K562 (cell line): ENCODE measurements around the gene GPX6. TPM values are rescaled to one million over a fixed set of nuclear protein-coding genes. Genes with fewer than 3 reads are reported as not detected.

ENCODE experiments used
- ATF7 ChIP-seq: fragments of 450-650 bp; IDR thresholded peaks from 2 replicates; pipeline ENCODE4 v1.7.1; 2014; ENCODE audit warnings: mild to moderate bottlenecking, moderate library complexity
- C11orf30 ChIP-seq: fragments of 450-650 bp; IDR thresholded peaks from 2 replicates; pipeline ENCODE4 v1.6.1; 2016; ENCODE audit warnings: low read depth, mild to moderate bottlenecking
- CBX2 ChIP-seq: fragments of 200-600 bp; sonication (generic); IDR thresholded peaks from one replicate; pipeline ENCODE4 v1.6.1; 2012; ENCODE audit warnings: mild to moderate bottlenecking, low read length, inconsistent platforms; ENCODE audit not compliant: insufficient read depth, poor library complexity, severe bottlenecking
- CC2D1A ChIP-seq: fragments of 450-650 bp; IDR thresholded peaks from 2 replicates; pipeline ENCODE4 v1.6.1; 2017; ENCODE audit warnings: mild to moderate bottlenecking
- ELF1 ChIP-seq: fragments of 200-800 bp; sonication (Bioruptor generic); IDR thresholded peaks from 2 replicates; pipeline ENCODE4 v1.6.1; 2016; ENCODE audit warnings: missing genetic modification characterization, missing compliant biosample characterization
- EP300 ChIP-seq: IDR thresholded peaks from 2 replicates; pipeline ENCODE4 v1.6.1; 2012; ENCODE audit warnings: low read length, improper control_type of control experiment
- ETV6 ChIP-seq, 3 experiments: fragments of 150-350 bp in 1 of 3; sonication (generic) in 1 of 3; formaldehyde crosslinking in 1 of 3; IDR thresholded peaks; 2 replicates each; pipeline versions ENCODE4 v1.6.1 to v1.8.0; 2014 to 2022; ENCODE audit warnings: borderline replicate concordance in 2 of 3, low read depth in 2 of 3, antibody characterized with exemption in 1 of 3, low read length in 1 of 3, mild to moderate bottlenecking in 1 of 3, missing genetic modification reagents in 1 of 3
- HDAC2 ChIP-seq: fragments of 450-650 bp; IDR thresholded peaks from 2 replicates; pipeline ENCODE4 v1.6.1; 2016; ENCODE audit warnings: mild to moderate bottlenecking
- HMG20A ChIP-seq: fragments of 450-650 bp; formaldehyde crosslinking; conservative IDR thresholded peaks from 2 replicates; pipeline ENCODE4 v1.4.0; 2020; ENCODE audit warnings: mild to moderate bottlenecking, mixed read lengths
- KLF16 ChIP-seq: IDR thresholded peaks from 2 replicates; pipeline ENCODE4 v1.6.1; 2016; ENCODE audit warnings: antibody characterized with exemption
- PML ChIP-seq: IDR thresholded peaks from 2 replicates; pipeline ENCODE4 v1.6.1; 2012; ENCODE audit warnings: low read length, inconsistent platforms
- PRMT5 ChIP-seq: sonication (generic); formaldehyde crosslinking; IDR thresholded peaks from 2 replicates; pipeline ENCODE4 v1.5.0; 2020; ENCODE audit warnings: missing genetic modification reagents
- RNF2 ChIP-seq: sonication (generic); IDR thresholded peaks from 2 replicates; pipeline ENCODE4 v1.6.1; 2016
- SPI1 ChIP-seq: IDR thresholded peaks from 2 replicates; pipeline ENCODE4 v1.6.1; 2011; ENCODE audit warnings: low read depth, low read length, control low read depth, borderline replicate concordance
- SRSF1 ChIP-seq: fragments of 200-400 bp; formaldehyde crosslinking; IDR thresholded peaks from 2 replicates; pipeline ENCODE4 v1.6.1; 2017; ENCODE audit warnings: mild to moderate bottlenecking, low read depth, low read length, moderate library complexity
- ZNF217 ChIP-seq: sonication (generic); formaldehyde crosslinking; IDR thresholded peaks from 2 replicates; pipeline ENCODE4 v1.8.0; 2022; ENCODE audit warnings: mild to moderate bottlenecking, missing genetic modification reagents
- ZNF766 ChIP-seq: fragments of 200-800 bp; sonication (Bioruptor generic); conservative IDR thresholded peaks from 2 replicates; pipeline ENCODE4 v1.6.1; 2016; ENCODE audit warnings: missing genetic modification characterization, missing compliant biosample characterization
- polyA plus RNA-seq, 8 experiments: library from polyadenylated mRNA; depleted of rRNA in 4 of 8; stranded (reverse) in 5 of 8; unstranded in 3 of 8; fragments of >200 nt; fragmentation: Nextera tagmentation in 2 of 8; fragmentation: Illumina TruSeq in 1 of 8; extraction: Ambion mirVana in 2 of 8; extraction: Trizol in 1 of 8; gene quantifications; 2 replicates each; pipeline versions ENCODE4 v1.2.1 to v1.2.3, GENCODE V29; 2011 to 2014; ENCODE audit warnings: inconsistent platforms in 1 of 8, missing spikeins in 1 of 8
- total RNA-seq, 7 experiments: library from RNA; depleted of rRNA in 6 of 7; stranded (reverse); fragments of >200 nt in 6 of 7; fragmentation: Illumina TruSeq in 2 of 7; extraction: Trizol in 2 of 7; gene quantifications; 2 replicates each; pipeline versions ENCODE4 v1.2.1 to v1.2.3, GENCODE V29; 2011 to 2021; ENCODE audit warnings: low replicate concordance in 1 of 7
- TF ChIP-seq, protein P1 (sequence below): sonication (generic); formaldehyde crosslinking; IDR thresholded peaks from 2 replicates; pipeline ENCODE4 v1.8.1; 2023; ENCODE audit warnings: mild to moderate bottlenecking, missing genetic modification reagents
- TF ChIP-seq, protein P2 (sequence below): fragments of 450-650 bp; formaldehyde crosslinking; IDR thresholded peaks from 2 replicates; pipeline ENCODE4 v1.4.0; 2020; ENCODE audit warnings: mild to moderate bottlenecking, moderate library complexity
- TF ChIP-seq, protein P3 (sequence below): fragments of 250-450 bp; sonication (Bioruptor Pico); IDR thresholded peaks from 2 replicates; pipeline ENCODE4 v1.4.0; 2020

The GPX6 gene
- total and polyA plus RNA-seq, 9 of the 15 experiments (the other 6 are each of a cell fraction or from before 2014, with no cell fraction given), result not detected

DNA sequence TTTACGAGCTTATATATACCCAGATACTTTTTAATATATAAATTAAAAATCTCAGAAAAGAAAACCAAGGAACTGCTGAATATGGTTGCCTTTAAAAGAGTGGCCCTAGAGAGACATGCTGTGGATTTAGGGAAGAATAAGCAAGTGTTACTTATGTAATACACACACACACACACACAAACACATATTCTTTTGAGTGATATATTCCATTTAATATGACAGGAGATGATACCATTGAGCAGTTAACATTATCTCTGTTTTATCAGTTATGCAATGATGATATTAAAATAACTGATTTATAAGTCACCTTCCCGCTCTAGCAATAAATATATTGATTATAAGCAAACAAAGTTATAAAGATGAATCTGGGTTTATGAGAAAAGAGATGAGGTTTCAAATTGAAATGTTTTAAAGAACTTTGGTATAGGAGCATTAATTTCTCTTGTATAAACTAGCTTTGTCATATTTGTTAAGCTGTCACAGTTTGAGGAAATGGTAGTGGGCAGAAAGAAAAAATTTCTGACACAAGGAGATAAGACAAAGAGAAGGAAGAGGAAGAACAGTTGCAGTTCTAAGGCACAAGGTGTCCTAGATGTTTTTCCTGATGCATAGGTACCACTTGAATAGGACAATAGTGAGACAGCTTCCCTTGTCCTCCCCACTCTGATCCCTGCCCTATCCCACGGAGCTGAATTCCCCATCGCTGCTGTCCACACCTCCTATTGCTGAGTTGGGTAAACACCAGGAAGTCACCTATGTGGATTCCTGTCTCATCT, 36.5 kb upstream of the GPX6 start (continued):
- TF ChIP-seq, protein P1, sequence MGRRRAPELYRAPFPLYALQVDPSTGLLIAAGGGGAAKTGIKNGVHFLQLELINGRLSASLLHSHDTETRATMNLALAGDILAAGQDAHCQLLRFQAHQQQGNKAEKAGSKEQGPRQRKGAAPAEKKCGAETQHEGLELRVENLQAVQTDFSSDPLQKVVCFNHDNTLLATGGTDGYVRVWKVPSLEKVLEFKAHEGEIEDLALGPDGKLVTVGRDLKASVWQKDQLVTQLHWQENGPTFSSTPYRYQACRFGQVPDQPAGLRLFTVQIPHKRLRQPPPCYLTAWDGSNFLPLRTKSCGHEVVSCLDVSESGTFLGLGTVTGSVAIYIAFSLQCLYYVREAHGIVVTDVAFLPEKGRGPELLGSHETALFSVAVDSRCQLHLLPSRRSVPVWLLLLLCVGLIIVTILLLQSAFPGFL, result peak; percentile 82; the same call in 1 of the 2 replicates
- TF ChIP-seq C11orf30, result 0 out of 2 replicates have a peak, but pooled peaks have one; percentile 25
- no peak for TF ChIP-seq CC2D1A
- no peak for TF ChIP-seq RNF2
- TF ChIP-seq ETV6 (IDR thresholded peaks at IDR 0.05; ENCODE audit: borderline replicate concordance in 1 of 2, low read depth in 2 of 2, low read length in 1 of 2), result peak in 1 of 2 experiments; percentile 61; a peak in 1 of 4 replicates
- no peak for TF ChIP-seq ETV6 (CRISPR knock-in tag; IDR thresholded peaks at IDR 0.05; ENCODE audit: borderline replicate concordance)
- no peak for TF ChIP-seq SRSF1
- TF ChIP-seq PML, result peak; percentile 43; the same call in 1 of the 2 replicates
- TF ChIP-seq ZNF217 (CRISPR knock-in tag), result no peak
- TF ChIP-seq, protein P2, sequence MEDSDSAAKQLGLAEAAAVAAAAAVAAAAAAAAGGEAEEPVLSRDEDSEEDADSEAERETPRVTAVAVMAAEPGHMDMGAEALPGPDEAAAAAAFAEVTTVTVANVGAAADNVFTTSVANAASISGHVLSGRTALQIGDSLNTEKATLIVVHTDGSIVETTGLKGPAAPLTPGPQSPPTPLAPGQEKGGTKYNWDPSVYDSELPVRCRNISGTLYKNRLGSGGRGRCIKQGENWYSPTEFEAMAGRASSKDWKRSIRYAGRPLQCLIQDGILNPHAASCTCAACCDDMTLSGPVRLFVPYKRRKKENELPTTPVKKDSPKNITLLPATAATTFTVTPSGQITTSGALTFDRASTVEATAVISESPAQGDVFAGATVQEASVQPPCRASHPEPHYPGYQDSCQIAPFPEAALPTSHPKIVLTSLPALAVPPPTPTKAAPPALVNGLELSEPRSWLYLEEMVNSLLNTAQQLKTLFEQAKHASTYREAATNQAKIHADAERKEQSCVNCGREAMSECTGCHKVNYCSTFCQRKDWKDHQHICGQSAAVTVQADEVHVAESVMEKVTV (CRISPR knock-in tag), result peak; percentile 39
- TF ChIP-seq ELF1 (tag), result peak; percentile 67
- peak; percentile 67; the same call in 1 of the 2 replicates for TF ChIP-seq EP300
- TF ChIP-seq PRMT5 (CRISPR knock-in tag), result no peak
- TF ChIP-seq KLF16, result 0 out of 2 replicates have a peak, but pooled peaks have one; percentile 22
- TF ChIP-seq HMG20A (CRISPR knock-in tag), result 0 out of 2 replicates have a peak, but pooled peaks have one; percentile 64
- TF ChIP-seq, protein P3, sequence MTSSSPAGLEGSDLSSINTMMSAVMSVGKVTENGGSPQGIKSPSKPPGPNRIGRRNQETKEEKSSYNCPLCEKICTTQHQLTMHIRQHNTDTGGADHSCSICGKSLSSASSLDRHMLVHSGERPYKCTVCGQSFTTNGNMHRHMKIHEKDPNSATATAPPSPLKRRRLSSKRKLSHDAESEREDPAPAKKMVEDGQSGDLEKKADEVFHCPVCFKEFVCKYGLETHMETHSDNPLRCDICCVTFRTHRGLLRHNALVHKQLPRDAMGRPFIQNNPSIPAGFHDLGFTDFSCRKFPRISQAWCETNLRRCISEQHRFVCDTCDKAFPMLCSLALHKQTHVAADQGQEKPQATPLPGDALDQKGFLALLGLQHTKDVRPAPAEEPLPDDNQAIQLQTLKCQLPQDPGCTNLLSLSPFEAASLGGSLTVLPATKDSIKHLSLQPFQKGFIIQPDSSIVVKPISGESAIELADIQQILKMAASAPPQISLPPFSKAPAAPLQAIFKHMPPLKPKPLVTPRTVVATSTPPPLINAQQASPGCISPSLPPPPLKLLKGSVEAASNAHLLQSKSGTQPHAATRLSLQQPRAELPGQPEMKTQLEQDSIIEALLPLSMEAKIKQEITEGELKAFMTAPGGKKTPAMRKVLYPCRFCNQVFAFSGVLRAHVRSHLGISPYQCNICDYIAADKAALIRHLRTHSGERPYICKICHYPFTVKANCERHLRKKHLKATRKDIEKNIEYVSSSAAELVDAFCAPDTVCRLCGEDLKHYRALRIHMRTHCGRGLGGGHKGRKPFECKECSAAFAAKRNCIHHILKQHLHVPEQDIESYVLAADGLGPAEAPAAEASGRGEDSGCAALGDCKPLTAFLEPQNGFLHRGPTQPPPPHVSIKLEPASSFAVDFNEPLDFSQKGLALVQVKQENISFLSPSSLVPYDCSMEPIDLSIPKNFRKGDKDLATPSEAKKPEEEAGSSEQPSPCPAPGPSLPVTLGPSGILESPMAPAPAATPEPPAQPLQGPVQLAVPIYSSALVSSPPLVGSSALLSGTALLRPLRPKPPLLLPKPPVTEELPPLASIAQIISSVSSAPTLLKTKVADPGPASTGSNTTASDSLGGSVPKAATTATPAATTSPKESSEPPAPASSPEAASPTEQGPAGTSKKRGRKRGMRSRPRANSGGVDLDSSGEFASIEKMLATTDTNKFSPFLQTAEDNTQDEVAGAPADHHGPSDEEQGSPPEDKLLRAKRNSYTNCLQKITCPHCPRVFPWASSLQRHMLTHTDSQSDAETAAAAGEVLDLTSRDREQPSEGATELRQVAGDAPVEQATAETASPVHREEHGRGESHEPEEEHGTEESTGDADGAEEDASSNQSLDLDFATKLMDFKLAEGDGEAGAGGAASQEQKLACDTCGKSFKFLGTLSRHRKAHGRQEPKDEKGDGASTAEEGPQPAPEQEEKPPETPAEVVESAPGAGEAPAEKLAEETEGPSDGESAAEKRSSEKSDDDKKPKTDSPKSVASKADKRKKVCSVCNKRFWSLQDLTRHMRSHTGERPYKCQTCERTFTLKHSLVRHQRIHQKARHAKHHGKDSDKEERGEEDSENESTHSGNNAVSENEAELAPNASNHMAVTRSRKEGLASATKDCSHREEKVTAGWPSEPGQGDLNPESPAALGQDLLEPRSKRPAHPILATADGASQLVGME (CRISPR knock-in tag), result no peak
- TF ChIP-seq ZNF766, result peak; percentile 54; the same call in 1 of the 2 replicates
- TF ChIP-seq HDAC2, result 0 out of 2 replicates have a peak, but pooled peaks have one; percentile 23
- peak; percentile 81; the same call in 1 of the 2 replicates for TF ChIP-seq SPI1
- 0 out of 2 replicates have a peak, but pooled peaks have one; percentile 24 for TF ChIP-seq ATF7
- no peak for TF ChIP-seq CBX2
